Osteoblast (primary cell): ENCODE results near the gene LMBR1L. TPM values are rescaled to one million over a fixed set of nuclear protein-coding genes. Genes with fewer than 3 reads are reported as not detected.

Experiments used
- DNase-seq: peaks from one replicate; pipeline ENCODE4 v3.0.0; 2011; ENCODE audit warnings: low spot score, mixed read lengths; ENCODE audit not compliant: insufficient read length; ENCODE audit errors: missing footprints
- H2AFZ ChIP-seq: 2 replicates; pipeline ENCODE4 v1.6.0; 2011; ENCODE audit warnings: mild to moderate bottlenecking, low read length
- H3K27ac ChIP-seq: 2 replicates; pipeline ENCODE4 v1.5.1; 2011; ENCODE audit warnings: mild to moderate bottlenecking, low read depth, low read length, moderate library complexity
- H3K27me3 ChIP-seq: 2 replicates; pipeline ENCODE4 v1.6.0; 2012; ENCODE audit warnings: mild to moderate bottlenecking, control low read depth, inconsistent platforms, low read length, moderate library complexity; ENCODE audit not compliant: insufficient read depth
- H3K36me3 ChIP-seq: 2 replicates; pipeline ENCODE4 v1.5.1; 2011; ENCODE audit warnings: mild to moderate bottlenecking, low read length, control low read depth, moderate library complexity; ENCODE audit not compliant: insufficient read depth
- H3K4me1 ChIP-seq: 2 replicates; pipeline ENCODE4 v1.5.1; 2011; ENCODE audit warnings: mild to moderate bottlenecking, low read length, control low read depth, moderate library complexity; ENCODE audit not compliant: insufficient read depth
- H3K4me2 ChIP-seq: 2 replicates; pipeline ENCODE4 v1.6.0; 2011; ENCODE audit warnings: mild to moderate bottlenecking, low read length; ENCODE audit not compliant: insufficient read depth
- H3K4me3 ChIP-seq: fragments of 200-600 bp; sonication (generic); 3 replicates; pipeline ENCODE4 v1.5.1; 2012; ENCODE audit warnings: mild to moderate bottlenecking, low read length, inconsistent platforms; ENCODE audit not compliant: insufficient read depth
- H3K79me2 ChIP-seq: 2 replicates; pipeline ENCODE4 v1.6.0; 2012; ENCODE audit warnings: mild to moderate bottlenecking, low read length, control low read depth, inconsistent platforms; ENCODE audit not compliant: insufficient read depth
- H3K9me3 ChIP-seq: 2 replicates; pipeline ENCODE4 v1.5.1; 2011; ENCODE audit warnings: low read depth, low read length, control low read depth
- H4K20me1 ChIP-seq: 2 replicates; pipeline ENCODE4 v1.6.0; 2012; ENCODE audit warnings: mild to moderate bottlenecking, low read length, control low read depth; ENCODE audit not compliant: insufficient read depth
- CTCF ChIP-seq: IDR thresholded peaks from 2 replicates; pipeline ENCODE4 v1.5.1; 2011; ENCODE audit warnings: mild to moderate bottlenecking, low read depth, low read length, moderate library complexity; ENCODE audit errors: extremely low read depth
- total RNA-seq: library from RNA; depleted of rRNA; stranded (reverse); fragments of >200 nt; gene quantifications from 2 replicates; pipeline ENCODE4 v1.2.3, GENCODE V29; 2012

The LMBR1L gene
- total RNA-seq, 1 donor = 57.2 TPM

GRCh38 chr12:49070971-49071370 lies 39.7 kb downstream of the LMBR1L start:
- no peak for DNase-seq
- no peak for TF ChIP-seq CTCF
- Histone ChIP-seq H2AFZ (no peak overlapping the region), H3K27ac (no peak overlapping the region), H3K36me3 (no peaks in the 10 kb centered on the region), H3K4me1 (peaks cover 11% of the 10 kb centered on the region), H3K27me3 (no peaks in the 10 kb centered on the region), H3K79me2 (no peaks in the 10 kb centered on the region), H3K9me3 (no peaks in the 10 kb centered on the region), H4K20me1 (no peaks in the 10 kb centered on the region), H3K4me3 (no peak overlapping the region), H3K4me2 (no peak overlapping the region)

- DNase-seq = peak; percentile 99
- H3K4me1 ChIP-seq = peaks cover 11% of the 10 kb centered on the region
- no peaks in the 10 kb centered on the region for H3K36me3 ChIP-seq
- H3K4me3 ChIP-seq = peak within 1 kb of the TSS; percentile 100
- H3K27me3 ChIP-seq = no peaks in the 10 kb centered on the region
- TF ChIP-seq CTCF = peak; percentile 15
- H4K20me1 ChIP-seq = no peaks in the 10 kb centered on the region
- H3K4me2 ChIP-seq = peak within 1 kb of the TSS; percentile 96
- peak within 1 kb of the TSS; percentile 100 for H2AFZ ChIP-seq
- peak within 1 kb of the TSS; percentile 60 for H3K27ac ChIP-seq
- H3K79me2 ChIP-seq = no peaks in the 10 kb centered on the region
- no peaks in the 10 kb centered on the region for H3K9me3 ChIP-seq
Measured at GRCh38 chr12:49069507-49070346, 40.9 kb downstream of the LMBR1L start, which contains the start of gene RHEBL1. RHEBL1 (minus strand) TSS chr12:49069979; CDS start chr12:49069785, 194 bp downstream.

- Histone ChIP-seq H4K20me1 (no peaks in the 10 kb centered on the region), H3K4me3 (peak overlapping the region; percentile 100), H3K27ac (peak overlapping the region; percentile 60), H2AFZ (peak overlapping the region; percentile 100), H3K79me2 (no peaks in the 10 kb centered on the region), H3K4me1 (peaks cover 11% of the 10 kb centered on the region), H3K4me2 (peak overlapping the region; percentile 96), H3K36me3 (no peaks in the 10 kb centered on the region), H3K9me3 (no peaks in the 10 kb centered on the region), H3K27me3 (no peaks in the 10 kb centered on the region)
- TF ChIP-seq CTCF = no peak
- DNase-seq = peak; percentile 69
Measured at GRCh38 chr12:49068879-49069506, 41.7 kb downstream of the LMBR1L start.

GRCh38 chr12:49066120-49066519 lies 44.5 kb downstream of the LMBR1L start:
- H3K27me3 ChIP-seq = no peaks in the 10 kb centered on the region
- peaks cover 2% of the 10 kb centered on the region for H3K79me2 ChIP-seq
- DNase-seq = no peak
- H3K27ac ChIP-seq = no peak overlapping the region
- H3K4me1 ChIP-seq = peaks cover 17% of the 10 kb centered on the region
- H3K4me3 ChIP-seq = no peak overlapping the region
- no peaks in the 10 kb centered on the region for H3K9me3 ChIP-seq
- no peak overlapping the region for H2AFZ ChIP-seq
- no peak overlapping the region for H3K4me2 ChIP-seq
- H3K36me3 ChIP-seq = no peaks in the 10 kb centered on the region
- TF ChIP-seq CTCF = no peak
- H4K20me1 ChIP-seq = no peaks in the 10 kb centered on the region
